HEK293 (cell line): ENCODE data around the gene RNASET2.

Source experiments
- CTCF ChIA-PET: fragments of 350-600 bp; formaldehyde crosslinking; extraction: SDS; loops from one replicate; lab custom pipeline; 2021; ENCODE audit warnings: antibody characterized with exemption; lab: Yijun Ruan, JAX
- POLR2A ChIA-PET: fragments of 300-600 bp; formaldehyde crosslinking; extraction: SDS; loops from one replicate; lab custom pipeline; 2020; ENCODE audit warnings: antibody characterized with exemption, inconsistent platforms; lab: Yijun Ruan, JAX
- H3K27ac ChIP-seq: fragments of 200-500 bp; sonication (Bioruptor generic); 2 replicates; pipeline ENCODE4 v1.5.1; 2014; ENCODE audit warnings: low read depth, low read length, control low read depth, inconsistent platforms; ENCODE audit errors: extremely low read depth
- H3K36me3 ChIP-seq, 2 experiments: fragments of 200-500 bp in 1 of 2; sonication (Bioruptor generic) in 1 of 2; 1 replicate in 1 of 2; 2 replicates in 1 of 2; pipeline ENCODE4 v1.5.1; 2014 to 2017; ENCODE audit warnings: inconsistent platforms in 2 of 2, low read length in 2 of 2; ENCODE audit not compliant: control insufficient read depth in 2 of 2, insufficient read depth in 1 of 2
- H3K4me1 ChIP-seq: fragments of 200-500 bp; sonication (Bioruptor generic); 2 replicates; pipeline ENCODE4 v1.5.1; 2014; ENCODE audit warnings: mild to moderate bottlenecking, low read length, inconsistent platforms; ENCODE audit not compliant: control insufficient read depth, insufficient read depth
- H3K4me3 ChIP-seq: 2 replicates; pipeline ENCODE4 v1.5.1; 2011; ENCODE audit warnings: low read depth, mild to moderate bottlenecking, control low read depth, low read length, moderate library complexity
- H3K9me3 ChIP-seq: fragments of 200-500 bp; sonication (Bioruptor generic); 2 replicates; pipeline ENCODE4 v1.5.1; 2014; ENCODE audit warnings: low read depth, low read length, inconsistent platforms; ENCODE audit not compliant: control insufficient read depth, insufficient read depth
- AEBP2 ChIP-seq: fragments of 450-650 bp; formaldehyde crosslinking; IDR thresholded peaks from 2 replicates; pipeline ENCODE4 v1.5.1; 2016; ENCODE audit warnings: missing biosample characterization, missing genetic modification characterization, borderline replicate concordance
- BCL11B ChIP-seq: fragments of 450-650 bp; formaldehyde crosslinking; IDR thresholded peaks from 2 replicates; pipeline ENCODE4 v1.5.1; 2016; ENCODE audit warnings: low read depth, missing biosample characterization, missing genetic modification characterization
- IKZF3 ChIP-seq: fragments of 450-650 bp; IDR thresholded peaks from 2 replicates; pipeline ENCODE4 v1.5.0; 2018; ENCODE audit warnings: missing biosample characterization, mild to moderate bottlenecking, missing genetic modification characterization, moderate library complexity
- PRDM1 ChIP-seq: fragments of 450-650 bp; formaldehyde crosslinking; IDR thresholded peaks from 2 replicates; pipeline ENCODE4; 2016; ENCODE audit warnings: missing biosample characterization, missing genetic modification characterization
- SCRT1 ChIP-seq: fragments of 450-650 bp; formaldehyde crosslinking; IDR thresholded peaks from 2 replicates; pipeline ENCODE4 v1.5.1; 2016; ENCODE audit warnings: missing biosample characterization, missing genetic modification characterization, borderline replicate concordance
- SCRT2 ChIP-seq: fragments of 450-650 bp; formaldehyde crosslinking; IDR thresholded peaks from 2 replicates; pipeline ENCODE4 v1.5.1; 2016; ENCODE audit warnings: missing biosample characterization, missing genetic modification characterization
- ZBTB6 ChIP-seq: fragments of 450-650 bp; formaldehyde crosslinking; IDR thresholded peaks from 2 replicates; pipeline ENCODE4 v1.5.1; 2017; ENCODE audit warnings: missing biosample characterization, missing genetic modification characterization
- ZFP69B ChIP-seq: fragments of 450-650 bp; formaldehyde crosslinking; IDR thresholded peaks from 2 replicates; pipeline ENCODE4 v1.5.1; 2016; ENCODE audit warnings: missing biosample characterization, missing genetic modification characterization
- ZNF132 ChIP-seq: fragments of 450-650 bp; formaldehyde crosslinking; IDR thresholded peaks from 2 replicates; pipeline ENCODE4 v1.5.1; 2017; ENCODE audit warnings: missing biosample characterization, missing genetic modification characterization, borderline replicate concordance
- ZNF146 ChIP-seq: fragments of 450-650 bp; formaldehyde crosslinking; IDR thresholded peaks from 2 replicates; pipeline ENCODE4 v1.5.1; 2016; ENCODE audit warnings: missing biosample characterization, missing genetic modification characterization
- ZNF169 ChIP-seq: fragments of 450-650 bp; formaldehyde crosslinking; IDR thresholded peaks from 2 replicates; pipeline ENCODE4 v1.5.1; 2016; ENCODE audit warnings: missing biosample characterization, missing genetic modification characterization
- ZNF2 ChIP-seq: fragments of 450-650 bp; formaldehyde crosslinking; IDR thresholded peaks from 2 replicates; pipeline ENCODE4 v1.5.1; 2016; ENCODE audit warnings: missing biosample characterization, missing genetic modification characterization
- ZNF37A ChIP-seq: fragments of 450-650 bp; IDR thresholded peaks from 2 replicates; pipeline ENCODE4 v1.5.1; 2018; ENCODE audit warnings: missing biosample characterization, missing genetic modification characterization
- ZNF426 ChIP-seq: fragments of 450-650 bp; formaldehyde crosslinking; IDR thresholded peaks from 2 replicates; pipeline ENCODE4 v1.5.1; 2017; ENCODE audit warnings: missing biosample characterization, missing genetic modification characterization, mild to moderate bottlenecking, inconsistent platforms, moderate library complexity
- ZNF514 ChIP-seq: fragments of 450-650 bp; formaldehyde crosslinking; IDR thresholded peaks from 2 replicates; pipeline ENCODE4 v1.5.1; 2016; ENCODE audit warnings: missing biosample characterization, missing genetic modification characterization
- ZNF548 ChIP-seq: fragments of 450-650 bp; formaldehyde crosslinking; IDR thresholded peaks from 2 replicates; pipeline ENCODE4 v1.5.1; 2016; ENCODE audit warnings: missing biosample characterization, missing genetic modification characterization
- ZNF549 ChIP-seq: fragments of 450-650 bp; IDR thresholded peaks from 2 replicates; pipeline ENCODE4 v1.5.1; 2018; ENCODE audit warnings: missing biosample characterization, missing genetic modification characterization, mild to moderate bottlenecking, inconsistent platforms, moderate library complexity
- ZNF596 ChIP-seq: fragments of 450-650 bp; IDR thresholded peaks from 2 replicates; pipeline ENCODE4 v1.5.0; 2018; ENCODE audit warnings: missing biosample characterization, mild to moderate bottlenecking, missing genetic modification characterization, moderate library complexity
- ZNF629 ChIP-seq: fragments of 450-650 bp; formaldehyde crosslinking; IDR thresholded peaks from 2 replicates; pipeline ENCODE4 v1.5.1; 2017; ENCODE audit warnings: missing biosample characterization, missing genetic modification characterization
- ZNF670 ChIP-seq: fragments of 450-650 bp; formaldehyde crosslinking; IDR thresholded peaks from 2 replicates; pipeline ENCODE4 v1.5.1; 2016; ENCODE audit warnings: missing biosample characterization, missing genetic modification characterization, low read depth
- ZNF677 ChIP-seq: fragments of 450-650 bp; IDR thresholded peaks from 2 replicates; pipeline ENCODE4 v1.5.0; 2018; ENCODE audit warnings: missing biosample characterization, mild to moderate bottlenecking, missing genetic modification characterization, moderate library complexity
- ZNF785 ChIP-seq: fragments of 450-650 bp; formaldehyde crosslinking; IDR thresholded peaks from 2 replicates; pipeline ENCODE4 v1.5.1; 2016; ENCODE audit warnings: missing biosample characterization, missing genetic modification characterization
- TF ChIP-seq, protein P1 (sequence below): fragments of 450-650 bp; formaldehyde crosslinking; IDR thresholded peaks from 2 replicates; pipeline ENCODE4 v1.5.1; 2016; ENCODE audit warnings: missing biosample characterization, missing genetic modification characterization
- TF ChIP-seq, protein P2 (sequence below): fragments of 450-650 bp; formaldehyde crosslinking; IDR thresholded peaks from 2 replicates; pipeline ENCODE4 v1.5.1; 2016; ENCODE audit warnings: missing biosample characterization, missing genetic modification characterization

Gene RNASET2

GRCh38 chr6:166926748-166927147 is 29.6 kb downstream of the RNASET2 start:
- TF ChIP-seq ZNF37A (tag by site-specific recombination) (no peak), BCL11B (no peak), ZFP69B (tag by site-specific recombination) (no peak), IKZF3 (tag by site-specific recombination) (no peak), SCRT2 (tag by site-specific recombination) (no peak), SCRT1 (no peak), ZNF132 (no peak), ZNF670 (no peak), ZNF677 (tag by site-specific recombination) (no peak), ZNF2 (tag by site-specific recombination) (no peak), ZNF549 (tag by site-specific recombination) (no peak), PRDM1 (tag by site-specific recombination) (no peak), ZNF146 (tag by site-specific recombination) (no peak), ZNF514 (tag by site-specific recombination) (no peak), ZNF596 (tag by site-specific recombination) (no peak), AEBP2 (tag by site-specific recombination) (no peak)
- TF ChIP-seq, protein P1, sequence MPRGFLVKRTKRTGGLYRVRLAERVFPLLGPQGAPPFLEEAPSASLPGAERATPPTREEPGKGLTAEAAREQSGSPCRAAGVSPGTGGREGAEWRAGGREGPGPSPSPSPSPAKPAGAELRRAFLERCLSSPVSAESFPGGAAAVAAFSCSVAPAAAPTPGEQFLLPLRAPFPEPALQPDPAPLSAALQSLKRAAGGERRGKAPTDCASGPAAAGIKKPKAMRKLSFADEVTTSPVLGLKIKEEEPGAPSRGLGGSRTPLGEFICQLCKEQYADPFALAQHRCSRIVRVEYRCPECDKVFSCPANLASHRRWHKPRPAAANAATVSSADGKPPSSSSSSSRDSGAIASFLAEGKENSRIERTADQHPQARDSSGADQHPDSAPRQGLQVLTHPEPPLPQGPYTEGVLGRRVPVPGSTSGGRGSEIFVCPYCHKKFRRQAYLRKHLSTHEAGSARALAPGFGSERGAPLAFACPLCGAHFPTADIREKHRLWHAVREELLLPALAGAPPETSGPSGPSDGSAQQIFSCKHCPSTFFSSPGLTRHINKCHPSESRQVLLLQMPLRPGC (tag by site-specific recombination) = no peak
- TF ChIP-seq, protein P2, sequence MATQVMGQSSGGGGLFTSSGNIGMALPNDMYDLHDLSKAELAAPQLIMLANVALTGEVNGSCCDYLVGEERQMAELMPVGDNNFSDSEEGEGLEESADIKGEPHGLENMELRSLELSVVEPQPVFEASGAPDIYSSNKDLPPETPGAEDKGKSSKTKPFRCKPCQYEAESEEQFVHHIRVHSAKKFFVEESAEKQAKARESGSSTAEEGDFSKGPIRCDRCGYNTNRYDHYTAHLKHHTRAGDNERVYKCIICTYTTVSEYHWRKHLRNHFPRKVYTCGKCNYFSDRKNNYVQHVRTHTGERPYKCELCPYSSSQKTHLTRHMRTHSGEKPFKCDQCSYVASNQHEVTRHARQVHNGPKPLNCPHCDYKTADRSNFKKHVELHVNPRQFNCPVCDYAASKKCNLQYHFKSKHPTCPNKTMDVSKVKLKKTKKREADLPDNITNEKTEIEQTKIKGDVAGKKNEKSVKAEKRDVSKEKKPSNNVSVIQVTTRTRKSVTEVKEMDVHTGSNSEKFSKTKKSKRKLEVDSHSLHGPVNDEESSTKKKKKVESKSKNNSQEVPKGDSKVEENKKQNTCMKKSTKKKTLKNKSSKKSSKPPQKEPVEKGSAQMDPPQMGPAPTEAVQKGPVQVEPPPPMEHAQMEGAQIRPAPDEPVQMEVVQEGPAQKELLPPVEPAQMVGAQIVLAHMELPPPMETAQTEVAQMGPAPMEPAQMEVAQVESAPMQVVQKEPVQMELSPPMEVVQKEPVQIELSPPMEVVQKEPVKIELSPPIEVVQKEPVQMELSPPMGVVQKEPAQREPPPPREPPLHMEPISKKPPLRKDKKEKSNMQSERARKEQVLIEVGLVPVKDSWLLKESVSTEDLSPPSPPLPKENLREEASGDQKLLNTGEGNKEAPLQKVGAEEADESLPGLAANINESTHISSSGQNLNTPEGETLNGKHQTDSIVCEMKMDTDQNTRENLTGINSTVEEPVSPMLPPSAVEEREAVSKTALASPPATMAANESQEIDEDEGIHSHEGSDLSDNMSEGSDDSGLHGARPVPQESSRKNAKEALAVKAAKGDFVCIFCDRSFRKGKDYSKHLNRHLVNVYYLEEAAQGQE (tag by site-specific recombination) = no peak
- TF ChIP-seq, all 188 proteins: peak for 0
- Histone ChIP-seq H3K27ac (no peak overlapping the region), H3K4me3 (no peak overlapping the region), H3K4me1 (no peaks in the 10 kb centered on the region), H3K9me3 (no peaks in the 10 kb centered on the region), H3K36me3 (peaks cover 0 to 24% of the 10 kb centered on the region in 2 experiments; a peak in 1 of 3 replicates)
- POLR2A ChIA-PET = interaction anchor here (0.7 kb wide), 1 partner anchor 13 kb away, joined by 4 read pairs; no protein-coding TSS in a partner anchor
- CTCF ChIA-PET = interaction anchor here (0.6 kb wide), 1 partner anchor 27 kb away, joined by 4 read pairs; no protein-coding TSS in a partner anchor

- Histone ChIP-seq H3K4me1 (no peaks in the 10 kb centered on the region), H3K27ac (no peak overlapping the region), H3K4me3 (no peak overlapping the region)
- TF ChIP-seq ZNF169 (tag by site-specific recombination) (no peak), ZNF785 (tag by site-specific recombination) (no peak), ZBTB6 (no peak), ZNF548 (tag by site-specific recombination) (no peak), ZNF629 (tag by site-specific recombination) (no peak), ZNF426 (tag by site-specific recombination) (no peak)
- TF ChIP-seq, all 188 proteins: peak for 0
- POLR2A ChIA-PET = no interaction called here
- CTCF ChIA-PET = no interaction called here
- peaks cover 0 to 19% of the 10 kb centered on the region in 2 experiments; a peak in 1 of 3 replicates for H3K36me3 ChIP-seq
- no peaks in the 10 kb centered on the region for H3K9me3 ChIP-seq
These were observed 31.0 kb downstream of the RNASET2 start for GRCh38 chr6:166925141-166925996.
